RWPE1 (cell line): Measurements from ENCODE around the gene LHFPL2.

ENCODE experiments used
- CTCF ChIA-PET: fragments of 350-600 bp; sonication (Branson Sonifier 250); formaldehyde crosslinking; extraction: SDS; loops from one replicate; lab custom pipeline; 2021; lab: Yijun Ruan, JAX
- POLR2A ChIA-PET: fragments of 400-600 bp; formaldehyde crosslinking; extraction: SDS; loops from one replicate; lab custom pipeline; 2020; ENCODE audit warnings: antibody characterized with exemption; ENCODE audit not compliant: low non-redundant PET; lab: Yijun Ruan, JAX
- DNase-seq: peaks from one replicate; pipeline ENCODE4 v3.0.0; 2012; ENCODE audit warnings: low spot score
- H3K27ac ChIP-seq: fragments of 450-650 bp; 2 replicates; pipeline ENCODE4 v1.5.1; 2017
- CTCF ChIP-seq: fragments of 450-650 bp; conservative IDR thresholded peaks from 2 replicates; pipeline ENCODE4 v1.5.1; 2017; ENCODE audit warnings: low read depth, mild to moderate bottlenecking

The LHFPL2 gene

GRCh38 chr5:78638423-78638822 is 10.1 kb downstream of the LHFPL2 start:
- DNase-seq: peak; percentile 99

GRCh38 chr5:78637468-78637867 is 11.1 kb downstream of the LHFPL2 start:
- no peak for DNase-seq
- TF ChIP-seq CTCF: no peak
- POLR2A ChIA-PET: no interaction called here
- CTCF ChIA-PET: interaction anchor here (0.6 to 1.5 kb wide), 3 partner anchors 11 to 140 kb away, joined by 3 to 4 read pairs (median 4); no protein-coding TSS in a partner anchor
- peak overlapping the region; percentile 82 for H3K27ac ChIP-seq

More at GRCh38 chr5:78638423-78638822, 10.1 kb downstream of the LHFPL2 start:
- ChIA-PET CTCF (interaction anchor here (1.0 to 1.5 kb wide), 2 partner anchors 12 to 133 kb away, joined by 3 to 4 read pairs; no protein-coding TSS in a partner anchor), POLR2A (no interaction called here)
- H3K27ac ChIP-seq: peak overlapping the region; percentile 82
- TF ChIP-seq CTCF: no peak

GRCh38 chr5:78636682-78637081 is 11.9 kb downstream of the LHFPL2 start:
- ChIA-PET POLR2A (no interaction called here), CTCF (interaction anchor here (1.2 to 1.5 kb wide), 2 partner anchors 9 to 10 kb away, joined by 4 to 5 read pairs; no protein-coding TSS in a partner anchor)
- DNase-seq: no peak
- no peak for TF ChIP-seq CTCF
- no peak overlapping the region for H3K27ac ChIP-seq

GRCh38 chr5:78634634-78635033 is 13.9 kb downstream of the LHFPL2 start:
- CTCF ChIA-PET: interaction anchor here (0.6 to 1.2 kb wide), 3 partner anchors 17 to 26 kb away, joined by 3 read pairs; no protein-coding TSS in a partner anchor
- no peak for TF ChIP-seq CTCF
- POLR2A ChIA-PET: no interaction called here
- no peak overlapping the region for H3K27ac ChIP-seq
- no peak for DNase-seq

GRCh38 chr5:78634229-78634628 is 14.3 kb downstream of the LHFPL2 start:
- POLR2A ChIA-PET: no interaction called here
- H3K27ac ChIP-seq: no peak overlapping the region
- no peak for TF ChIP-seq CTCF
- CTCF ChIA-PET: interaction anchor here (0.6 to 1.2 kb wide), 2 partner anchors 16 to 25 kb away, joined by 3 read pairs; no protein-coding TSS in a partner anchor
- DNase-seq: no peak

- H3K27ac ChIP-seq: no peak overlapping the region
- no peak for DNase-seq
- TF ChIP-seq CTCF: no peak
- CTCF ChIA-PET: no interaction called here
- POLR2A ChIA-PET: no interaction called here
Observed at GRCh38 chr5:78633700-78634099, 14.9 kb downstream of the LHFPL2 start.
